ENCODE data around the gene TBL1XR1. TPM values are rescaled to one million over a fixed set of nuclear protein-coding genes. Genes with fewer than 3 reads are reported as not detected.
A peak's percentile ranks its signal among the peaks of the same experiment; 100 is the strongest.
"Not testable (repeated sequence)": the region's sequence is repeated elsewhere in the genome, so short reads cannot be mapped to it uniquely, and the experiment has no call there.

The TBL1XR1 gene
- total RNA-seq, 3 donors from 2014 or later, result 141 to 161 (median 154) TPM

DNA sequence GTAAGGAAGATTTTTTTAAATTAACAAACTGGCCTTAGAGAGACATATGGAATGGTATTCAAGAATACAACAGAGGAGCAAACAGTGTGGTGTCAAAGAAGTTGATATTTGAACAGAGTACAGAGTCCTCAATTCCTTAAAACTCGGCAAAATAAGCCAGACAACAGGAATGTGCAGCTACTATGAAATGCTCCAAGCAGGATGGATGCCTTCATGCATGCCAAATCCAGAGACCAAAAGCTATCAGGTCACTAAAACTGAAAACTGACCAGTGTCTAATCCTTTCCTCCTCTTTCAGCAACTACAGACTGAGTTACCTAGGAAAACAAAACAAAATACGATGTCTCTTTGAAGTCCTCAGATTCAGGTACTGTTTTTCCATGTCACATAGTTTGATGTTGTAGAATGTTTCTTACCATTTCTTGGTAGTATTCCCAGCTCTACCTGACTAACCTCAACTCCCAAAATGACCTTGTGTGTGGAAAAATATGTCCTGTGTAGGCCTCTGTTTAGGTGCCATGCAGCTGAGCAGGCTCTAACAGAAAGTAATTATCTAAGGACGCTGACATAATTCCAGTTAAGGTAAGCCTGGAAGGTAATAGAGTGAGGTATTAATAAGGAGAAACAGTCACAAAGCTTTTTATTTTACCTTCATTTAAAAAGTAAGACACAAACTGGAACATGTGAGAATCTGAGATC lies 46.9 kb downstream of the TBL1XR1 start:
- H3K9me3 Mint-ChIP-seq, result no peaks in the 10 kb centered on the region
- ATAC-seq (peak in 1 of 2 donors; percentile 1), DNase-seq (no peak)
- H3K27me3 Mint-ChIP-seq (ENCODE audit: low read depth), result no peaks in the 10 kb centered on the region
- H3K4me3 Mint-ChIP-seq, result no peak overlapping the region
- H3K36me3 Mint-ChIP-seq (ENCODE audit: insufficient read depth), result peaks cover 3% of the 10 kb centered on the region
- H3K4me1 Mint-ChIP-seq (ENCODE audit: low read depth), result peaks cover 67% of the 10 kb centered on the region

DNA sequence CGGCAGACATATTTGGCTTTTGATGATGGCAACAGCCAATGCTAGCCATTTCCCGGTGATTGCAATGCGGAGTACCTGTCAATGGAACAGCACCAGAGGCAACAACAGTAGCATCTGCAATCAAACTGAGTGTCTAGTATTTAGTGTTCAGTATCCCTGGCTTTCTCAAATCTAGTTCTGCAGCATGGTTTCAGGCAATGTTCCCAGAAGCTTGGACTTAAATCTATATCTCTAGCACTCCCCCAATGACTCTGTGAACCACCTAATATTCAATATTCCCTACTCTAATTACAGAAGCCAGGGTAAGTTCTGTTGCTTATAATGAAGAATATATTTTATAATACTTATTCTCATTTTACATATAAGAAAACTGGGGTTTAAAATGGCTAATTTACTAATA lies 48.2 kb downstream of the TBL1XR1 start:
- no peaks in the 10 kb centered on the region for H3K9me3 Mint-ChIP-seq
- H3K36me3 Mint-ChIP-seq (ENCODE audit: insufficient read depth), result peaks cover 3% of the 10 kb centered on the region
- DNase-seq, result no peak
- no peak for ATAC-seq
- no peak overlapping the region for H3K4me3 Mint-ChIP-seq
- no peaks in the 10 kb centered on the region for H3K27me3 Mint-ChIP-seq (ENCODE audit: low read depth)
- peaks cover 72% of the 10 kb centered on the region for H3K4me1 Mint-ChIP-seq (ENCODE audit: low read depth)

DNA sequence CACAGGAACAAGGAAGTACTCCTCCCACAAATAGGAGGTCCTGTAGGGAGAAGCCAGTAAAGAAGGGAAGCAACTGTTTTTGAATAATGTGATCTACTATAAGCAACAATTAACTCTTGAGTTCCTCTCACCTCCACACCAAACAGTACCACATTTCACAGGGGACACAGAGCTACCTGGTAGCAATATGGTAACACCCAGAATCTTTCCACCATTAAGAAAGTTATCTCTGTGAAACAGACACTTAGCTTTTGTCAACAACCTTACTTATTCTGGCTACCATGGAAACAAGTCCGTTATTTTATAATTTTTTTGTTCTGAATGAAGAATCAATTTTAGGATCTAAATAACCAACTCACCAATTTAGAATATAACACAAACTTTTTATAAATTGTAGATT lies 49.5 kb downstream of the TBL1XR1 start:
- no peak overlapping the region for H3K4me3 Mint-ChIP-seq
- ATAC-seq, result no peak
- DNase-seq, result no peak
- H3K9me3 Mint-ChIP-seq, result no peaks in the 10 kb centered on the region
- peaks cover 3% of the 10 kb centered on the region for H3K36me3 Mint-ChIP-seq (ENCODE audit: insufficient read depth)
- H3K4me1 Mint-ChIP-seq (ENCODE audit: low read depth), result peaks cover 80% of the 10 kb centered on the region
- H3K27me3 Mint-ChIP-seq (ENCODE audit: low read depth), result no peaks in the 10 kb centered on the region

DNA sequence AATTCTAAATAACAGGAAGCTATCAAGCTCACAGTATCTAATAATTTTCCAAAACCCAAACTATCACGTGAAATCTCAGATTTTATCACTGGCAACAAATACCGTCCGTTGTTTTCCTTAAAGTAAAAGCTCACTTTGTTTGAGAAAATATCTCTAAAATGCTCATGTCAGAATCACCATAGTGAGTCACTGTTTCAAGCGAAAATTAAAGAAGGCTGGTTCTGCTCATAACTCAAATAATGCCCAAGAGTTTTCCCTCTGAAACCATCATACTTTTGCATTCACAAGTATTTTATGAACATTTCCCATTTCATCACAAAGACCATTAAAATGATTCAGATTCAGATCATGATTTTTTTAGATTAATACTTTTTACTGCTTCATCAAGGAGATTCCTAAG lies 50.6 kb downstream of the TBL1XR1 start:
- DNase-seq, result no peak

DNA sequence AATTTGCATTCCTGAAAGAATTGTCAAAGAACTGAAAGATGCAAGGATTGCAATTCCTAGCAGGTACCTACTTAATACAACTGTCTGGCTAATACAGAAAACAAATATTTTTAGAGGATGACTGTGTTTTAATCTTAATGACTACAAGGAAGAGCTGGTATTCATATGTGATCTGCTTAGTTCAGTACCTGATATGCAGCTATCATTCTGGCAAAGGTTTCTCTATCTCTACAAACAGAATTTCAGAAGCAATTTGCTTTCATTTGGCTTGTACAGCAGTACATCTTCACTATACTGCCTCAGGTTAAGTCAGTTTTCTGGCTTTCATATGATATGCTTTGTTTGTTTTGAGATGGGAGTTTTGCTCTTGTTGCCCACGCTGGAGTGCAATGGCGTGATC lies 51.3 kb downstream of the TBL1XR1 start:
- H3K36me3 Mint-ChIP-seq (ENCODE audit: insufficient read depth), result no peaks in the 10 kb centered on the region
- H3K27me3 Mint-ChIP-seq (ENCODE audit: low read depth), result no peaks in the 10 kb centered on the region
- H3K9me3 Mint-ChIP-seq, result no peaks in the 10 kb centered on the region
- DNase-seq, result no peak
- H3K4me1 Mint-ChIP-seq (ENCODE audit: low read depth), result peaks cover 78% of the 10 kb centered on the region
- peak overlapping the region; percentile 19 for H3K4me3 Mint-ChIP-seq
- ATAC-seq, result peak; percentile 15 to 24

More for the DNA sequence above, 50.6 kb downstream of the TBL1XR1 start:
- peaks cover 80% of the 10 kb centered on the region for H3K4me1 Mint-ChIP-seq (ENCODE audit: low read depth)
- H3K27me3 Mint-ChIP-seq (ENCODE audit: low read depth), result no peaks in the 10 kb centered on the region
- ATAC-seq, result peak; percentile 23 to 33
- no peaks in the 10 kb centered on the region for H3K9me3 Mint-ChIP-seq
- H3K36me3 Mint-ChIP-seq (ENCODE audit: insufficient read depth), result no peaks in the 10 kb centered on the region
- peak overlapping the region; percentile 6 for H3K4me3 Mint-ChIP-seq

DNA sequence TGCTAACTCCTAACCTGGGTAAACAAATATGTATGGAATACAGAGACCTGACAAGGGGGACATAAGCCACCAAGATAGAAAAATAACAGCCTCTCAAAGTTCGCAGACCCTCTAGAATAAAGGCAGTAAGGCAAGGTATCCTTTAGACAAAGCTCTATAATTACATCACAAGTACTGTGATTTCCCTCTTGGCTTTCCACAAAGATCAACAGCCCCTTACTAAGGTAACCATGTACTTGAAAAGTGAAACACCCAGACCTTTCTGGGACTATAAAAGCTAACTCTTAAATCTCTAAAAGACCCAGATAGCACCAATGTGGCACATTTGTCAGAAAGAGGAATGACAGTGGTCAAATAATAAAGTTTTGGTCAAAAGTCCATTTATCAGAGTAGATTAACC lies 51.9 kb downstream of the TBL1XR1 start:
- Mint-ChIP-seq H3K4me3 (peak overlapping the region; percentile 33), H3K4me1 (ENCODE audit: low read depth) (peaks cover 77% of the 10 kb centered on the region), H3K9me3 (no peaks in the 10 kb centered on the region), H3K36me3 (ENCODE audit: insufficient read depth) (no peaks in the 10 kb centered on the region), H3K27me3 (ENCODE audit: low read depth) (no peaks in the 10 kb centered on the region)
- no peak for ATAC-seq
- DNase-seq, result no peak

DNA sequence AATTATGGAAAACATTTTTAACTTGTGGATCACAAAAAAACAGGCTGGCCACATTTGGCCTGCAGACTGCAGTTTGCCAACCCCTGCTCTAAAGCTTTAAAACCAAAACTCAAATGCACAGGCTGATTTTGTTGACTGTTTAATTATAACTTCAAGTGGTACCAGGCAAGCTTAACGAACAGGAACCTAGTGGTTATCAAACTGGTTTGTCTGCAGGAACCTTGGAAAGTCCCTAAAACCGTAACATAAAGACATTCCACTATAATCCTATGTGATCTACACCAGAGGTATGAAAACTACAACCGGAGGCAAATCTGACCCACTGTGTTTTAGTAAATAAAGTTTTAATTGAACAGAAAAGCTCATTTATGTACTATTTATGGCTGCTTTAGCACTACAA lies 52.4 kb downstream of the TBL1XR1 start:
- Mint-ChIP-seq H3K4me1 (ENCODE audit: low read depth) (peaks cover 74% of the 10 kb centered on the region), H3K4me3 (peak overlapping the region; percentile 33), H3K27me3 (ENCODE audit: low read depth) (no peaks in the 10 kb centered on the region), H3K9me3 (no peaks in the 10 kb centered on the region), H3K36me3 (ENCODE audit: insufficient read depth) (peaks cover 2% of the 10 kb centered on the region)
- DNase-seq (no peak), ATAC-seq (peak in 1 of 2 donors; percentile 23)

DNA sequence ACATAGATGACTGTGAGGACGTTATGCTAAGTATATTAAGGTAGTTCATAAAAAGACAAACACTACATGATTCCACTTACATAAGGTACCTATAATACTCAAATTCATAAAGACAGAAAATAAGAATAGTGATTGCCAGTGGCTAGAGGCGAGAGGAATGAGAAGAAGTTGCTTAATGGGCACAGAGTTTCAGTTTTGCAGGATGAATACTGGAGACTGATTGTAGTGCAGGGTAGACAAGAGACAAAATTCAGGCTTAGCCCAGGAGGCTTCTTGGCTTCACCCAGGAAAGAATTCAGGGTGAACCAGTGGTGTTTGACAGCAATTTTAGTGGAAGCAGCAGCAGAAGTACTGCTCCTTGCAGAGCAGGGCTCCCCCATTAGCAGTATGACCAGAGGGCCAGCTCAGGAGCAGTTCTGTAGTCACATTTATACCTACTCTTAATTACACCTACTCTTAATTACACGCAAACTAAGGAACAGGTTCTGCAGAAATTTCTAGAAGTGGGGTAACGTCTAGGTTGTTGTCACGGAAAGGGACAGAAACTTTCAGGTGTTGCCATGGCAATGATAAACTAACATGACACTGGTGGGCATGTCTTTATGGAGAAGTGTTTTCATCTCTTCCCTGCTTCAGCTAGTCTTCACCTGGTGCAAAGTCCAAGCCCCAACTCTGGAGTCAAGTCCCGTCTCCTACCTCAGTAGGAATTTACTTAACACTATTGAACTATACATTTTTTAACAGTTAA lies 55.2 kb downstream of the TBL1XR1 start:
- Mint-ChIP-seq H3K4me3 (peak overlapping the region; percentile 3), H3K9me3 (no peaks in the 10 kb centered on the region), H3K36me3 (ENCODE audit: insufficient read depth) (peaks cover 9% of the 10 kb centered on the region), H3K27me3 (ENCODE audit: low read depth) (no peaks in the 10 kb centered on the region), H3K4me1 (ENCODE audit: low read depth) (peaks cover 83% of the 10 kb centered on the region)
- ATAC-seq (peak in 1 of 2 donors; percentile 11), DNase-seq (no peak)

DNA sequence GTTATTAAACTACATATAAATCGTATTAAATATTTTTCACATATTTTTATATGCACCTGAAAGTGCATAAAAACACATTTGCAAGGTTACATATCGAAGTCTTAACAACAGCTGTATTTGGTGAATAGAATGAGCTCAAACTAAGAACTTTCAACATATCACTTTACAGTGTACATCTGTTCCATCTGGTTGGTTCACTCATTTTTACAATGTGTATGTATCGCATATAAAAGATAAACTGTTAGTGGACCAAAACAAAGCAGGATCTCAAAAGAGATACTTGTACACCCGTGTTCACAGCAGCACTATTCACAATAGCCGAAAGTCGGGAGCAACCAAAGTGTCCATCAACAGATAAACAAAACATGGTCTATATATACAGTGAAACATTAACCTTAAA lies 55.8 kb downstream of the TBL1XR1 start:
- peak overlapping the region; percentile 3 for H3K4me3 Mint-ChIP-seq
- H3K9me3 Mint-ChIP-seq, result no peaks in the 10 kb centered on the region
- DNase-seq (no peak), ATAC-seq (no peak)
- peaks cover 82% of the 10 kb centered on the region for H3K4me1 Mint-ChIP-seq (ENCODE audit: low read depth)
- H3K27me3 Mint-ChIP-seq (ENCODE audit: low read depth), result no peaks in the 10 kb centered on the region
- peaks cover 9% of the 10 kb centered on the region for H3K36me3 Mint-ChIP-seq (ENCODE audit: insufficient read depth)

DNA sequence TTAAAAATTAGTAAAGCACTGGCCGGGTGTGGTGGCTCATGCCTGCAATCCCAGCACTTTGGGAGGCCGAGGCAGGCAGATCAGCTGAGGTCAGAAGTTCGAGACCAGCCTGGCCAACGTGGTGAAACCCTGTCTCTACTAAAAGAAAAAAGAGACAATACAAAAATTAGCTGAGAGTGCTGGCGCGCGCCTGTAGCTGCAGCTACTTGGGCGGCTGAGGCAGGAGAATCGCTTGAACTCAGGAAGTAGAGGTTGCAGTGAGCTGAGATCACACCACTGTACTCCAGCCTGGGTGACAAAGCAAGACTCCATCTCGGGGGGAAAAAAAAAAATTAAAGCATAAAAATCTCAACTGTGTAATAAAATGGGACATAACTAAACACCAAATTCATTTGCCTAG lies 58.1 kb downstream of the TBL1XR1 start:
- H3K4me3 Mint-ChIP-seq, result peak overlapping the region; percentile 52
- not testable (repeated sequence) for ATAC-seq

DNA sequence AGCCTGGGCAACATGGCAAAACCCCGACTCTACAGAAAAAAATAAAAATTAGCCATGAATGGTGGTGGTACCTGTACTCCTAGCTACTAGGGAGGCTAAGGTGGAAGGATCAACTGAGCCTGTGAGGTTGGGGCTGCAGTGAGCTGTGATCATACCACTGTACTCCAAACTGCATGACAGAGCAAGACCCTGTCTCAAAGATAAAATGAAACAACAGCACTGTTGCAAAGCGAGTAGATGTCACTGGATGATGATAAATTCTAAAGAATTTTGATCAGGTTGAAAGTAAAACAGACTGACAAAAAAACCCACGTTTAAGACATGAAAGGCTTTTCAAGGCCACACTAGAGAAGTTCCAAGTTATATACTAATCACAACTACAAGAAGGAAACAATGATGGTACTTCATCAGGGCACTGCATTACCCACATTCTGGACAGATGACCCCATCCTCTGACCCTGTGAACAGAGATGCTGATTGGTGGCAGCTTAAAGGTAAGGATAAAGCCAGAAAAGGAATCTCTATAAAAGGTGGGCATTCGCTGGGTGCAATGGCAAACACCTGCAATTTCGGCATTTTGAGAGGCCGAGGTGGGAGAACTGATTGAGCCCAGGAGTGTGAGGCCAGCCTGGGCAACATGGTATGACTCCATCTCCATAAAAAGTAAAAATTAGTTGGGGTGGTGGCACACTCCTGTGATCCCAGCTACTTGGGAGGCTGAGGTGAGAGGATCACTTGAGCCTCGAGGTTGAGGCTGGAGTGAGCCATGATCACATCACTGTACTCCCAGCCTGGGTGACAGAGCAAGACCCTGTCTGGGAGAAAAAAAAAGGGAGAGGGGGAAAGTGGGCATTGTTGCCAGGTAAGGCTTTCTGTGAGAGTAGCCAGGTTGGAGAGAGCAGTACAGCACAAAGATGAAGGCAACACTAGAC lies 59.2 kb downstream of the TBL1XR1 start:
- ATAC-seq (peak; percentile 71 to 82), DNase-seq (no peak)
- Mint-ChIP-seq H3K4me1 (ENCODE audit: low read depth) (peaks cover 73% of the 10 kb centered on the region), H3K36me3 (ENCODE audit: insufficient read depth) (peaks cover 19% of the 10 kb centered on the region), H3K4me3 (no peak overlapping the region), H3K9me3 (no peaks in the 10 kb centered on the region), H3K27me3 (ENCODE audit: low read depth) (no peaks in the 10 kb centered on the region)

More for the DNA sequence above, 58.1 kb downstream of the TBL1XR1 start:
- not testable (repeated sequence) for H3K27me3 Mint-ChIP-seq (ENCODE audit: low read depth); DNase-seq; H3K9me3 Mint-ChIP-seq
- Mint-ChIP-seq H3K4me1 (ENCODE audit: low read depth) (peaks cover 74% of the 10 kb centered on the region), H3K36me3 (ENCODE audit: insufficient read depth) (peaks cover 12% of the 10 kb centered on the region)

DNA sequence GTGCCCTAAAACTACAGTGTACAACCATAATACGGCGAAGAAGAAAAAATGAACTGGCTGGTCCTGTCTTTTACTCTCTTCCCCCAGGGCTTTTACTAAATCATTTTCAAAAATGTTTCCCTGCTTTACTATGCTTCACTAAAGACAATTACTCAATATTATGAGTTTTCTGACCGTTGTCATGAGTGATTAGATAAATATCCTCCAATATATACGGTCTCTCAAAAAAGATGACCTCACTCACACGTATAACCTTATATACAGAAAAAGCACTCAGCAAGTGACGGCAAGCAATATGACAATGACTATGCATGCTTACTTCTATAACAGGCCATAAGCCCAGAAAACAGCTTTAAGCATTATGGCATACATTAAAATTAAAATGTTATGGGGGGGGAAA lies 60.5 kb downstream of the TBL1XR1 start:
- no peaks in the 10 kb centered on the region for H3K9me3 Mint-ChIP-seq
- no peaks in the 10 kb centered on the region for H3K27me3 Mint-ChIP-seq (ENCODE audit: low read depth)
- ATAC-seq, result no peak
- DNase-seq, result no peak
- peaks cover 27% of the 10 kb centered on the region for H3K36me3 Mint-ChIP-seq (ENCODE audit: insufficient read depth)
- H3K4me1 Mint-ChIP-seq (ENCODE audit: low read depth), result peaks cover 73% of the 10 kb centered on the region
- no peak overlapping the region for H3K4me3 Mint-ChIP-seq

DNA sequence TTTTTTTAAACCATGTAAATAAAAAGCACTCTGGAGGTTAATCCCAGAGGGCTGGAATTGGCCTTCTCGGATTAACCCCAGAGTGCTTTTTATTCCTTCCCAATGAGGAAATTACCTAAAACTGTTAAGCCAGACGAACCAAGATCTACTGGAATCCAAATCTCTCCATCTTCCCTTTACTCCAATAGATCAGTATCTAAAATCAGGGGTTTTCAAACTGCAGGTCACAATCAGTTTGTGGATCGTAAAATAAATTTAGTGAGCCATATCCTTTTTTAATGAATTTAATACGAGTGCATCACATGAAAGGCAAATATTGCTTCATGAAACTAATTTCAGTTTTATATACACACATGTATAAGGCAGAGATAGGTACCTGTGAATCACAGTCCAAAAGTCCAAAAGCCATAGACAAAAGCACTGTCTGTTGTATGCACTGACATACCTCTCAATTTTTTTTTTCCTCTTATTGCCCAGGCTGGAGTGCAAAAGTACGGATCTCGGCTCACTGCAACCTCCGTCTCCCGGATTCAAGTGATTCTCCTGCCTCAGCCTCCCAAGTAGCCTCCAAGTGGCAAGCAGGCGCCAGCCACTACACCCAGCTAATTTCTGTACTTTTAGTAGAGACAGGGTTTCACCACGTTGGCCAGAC lies 61.3 kb downstream of the TBL1XR1 start:
- no peak overlapping the region for H3K4me3 Mint-ChIP-seq
- H3K36me3 Mint-ChIP-seq (ENCODE audit: insufficient read depth), result peaks cover 31% of the 10 kb centered on the region
- H3K9me3 Mint-ChIP-seq, result no peaks in the 10 kb centered on the region
- H3K4me1 Mint-ChIP-seq (ENCODE audit: low read depth), result peaks cover 71% of the 10 kb centered on the region
- ATAC-seq (no peak), DNase-seq (no peak)
- no peaks in the 10 kb centered on the region for H3K27me3 Mint-ChIP-seq (ENCODE audit: low read depth)

DNA sequence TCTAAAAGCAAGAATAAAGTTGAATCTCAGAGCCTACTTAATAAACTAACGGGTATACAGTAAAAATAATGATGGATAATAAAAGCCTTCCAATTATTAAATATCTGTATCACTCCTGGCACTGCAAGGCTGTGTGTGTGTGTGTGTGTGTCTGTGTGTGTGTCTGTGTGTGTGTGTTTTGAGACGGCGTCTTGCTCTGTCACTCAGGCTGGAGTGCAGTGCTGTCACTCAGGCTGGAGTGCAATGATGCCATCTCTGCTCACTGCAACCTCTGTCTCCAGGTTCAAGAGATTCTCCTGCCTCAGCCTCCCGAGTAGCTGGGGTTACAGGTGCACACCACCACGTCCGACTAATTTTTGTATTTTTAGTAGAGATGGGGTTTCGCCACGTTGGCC lies 62.5 kb downstream of the TBL1XR1 start:
- ATAC-seq (no peak), DNase-seq (no peak)
- H3K36me3 Mint-ChIP-seq (ENCODE audit: insufficient read depth), result peaks cover 37% of the 10 kb centered on the region
- H3K4me3 Mint-ChIP-seq, result no peak overlapping the region
- peaks cover 69% of the 10 kb centered on the region for H3K4me1 Mint-ChIP-seq (ENCODE audit: low read depth)
- no peaks in the 10 kb centered on the region for H3K9me3 Mint-ChIP-seq
- H3K27me3 Mint-ChIP-seq (ENCODE audit: low read depth), result no peaks in the 10 kb centered on the region

All from activated T-cell treated with anti-CD3 and anti-CD28 coated beads, Interleukin-2, amount 50 U/mL, for 4 hours (primary cell).